GM04504 (cell line): ENCODE data around the gene SLC39A6.
"Not testable (repeated sequence)": the region's sequence is repeated elsewhere in the genome, so short reads cannot be mapped to it uniquely, and the experiment has no call there.

Experiments used
- DNase-seq: peaks from one replicate; pipeline ENCODE4 v3.0.0-alpha.2; 2012; ENCODE audit warnings: low read depth

SLC39A6 gene, protein sequence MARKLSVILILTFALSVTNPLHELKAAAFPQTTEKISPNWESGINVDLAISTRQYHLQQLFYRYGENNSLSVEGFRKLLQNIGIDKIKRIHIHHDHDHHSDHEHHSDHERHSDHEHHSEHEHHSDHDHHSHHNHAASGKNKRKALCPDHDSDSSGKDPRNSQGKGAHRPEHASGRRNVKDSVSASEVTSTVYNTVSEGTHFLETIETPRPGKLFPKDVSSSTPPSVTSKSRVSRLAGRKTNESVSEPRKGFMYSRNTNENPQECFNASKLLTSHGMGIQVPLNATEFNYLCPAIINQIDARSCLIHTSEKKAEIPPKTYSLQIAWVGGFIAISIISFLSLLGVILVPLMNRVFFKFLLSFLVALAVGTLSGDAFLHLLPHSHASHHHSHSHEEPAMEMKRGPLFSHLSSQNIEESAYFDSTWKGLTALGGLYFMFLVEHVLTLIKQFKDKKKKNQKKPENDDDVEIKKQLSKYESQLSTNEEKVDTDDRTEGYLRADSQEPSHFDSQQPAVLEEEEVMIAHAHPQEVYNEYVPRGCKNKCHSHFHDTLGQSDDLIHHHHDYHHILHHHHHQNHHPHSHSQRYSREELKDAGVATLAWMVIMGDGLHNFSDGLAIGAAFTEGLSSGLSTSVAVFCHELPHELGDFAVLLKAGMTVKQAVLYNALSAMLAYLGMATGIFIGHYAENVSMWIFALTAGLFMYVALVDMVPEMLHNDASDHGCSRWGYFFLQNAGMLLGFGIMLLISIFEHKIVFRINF

DNA sequence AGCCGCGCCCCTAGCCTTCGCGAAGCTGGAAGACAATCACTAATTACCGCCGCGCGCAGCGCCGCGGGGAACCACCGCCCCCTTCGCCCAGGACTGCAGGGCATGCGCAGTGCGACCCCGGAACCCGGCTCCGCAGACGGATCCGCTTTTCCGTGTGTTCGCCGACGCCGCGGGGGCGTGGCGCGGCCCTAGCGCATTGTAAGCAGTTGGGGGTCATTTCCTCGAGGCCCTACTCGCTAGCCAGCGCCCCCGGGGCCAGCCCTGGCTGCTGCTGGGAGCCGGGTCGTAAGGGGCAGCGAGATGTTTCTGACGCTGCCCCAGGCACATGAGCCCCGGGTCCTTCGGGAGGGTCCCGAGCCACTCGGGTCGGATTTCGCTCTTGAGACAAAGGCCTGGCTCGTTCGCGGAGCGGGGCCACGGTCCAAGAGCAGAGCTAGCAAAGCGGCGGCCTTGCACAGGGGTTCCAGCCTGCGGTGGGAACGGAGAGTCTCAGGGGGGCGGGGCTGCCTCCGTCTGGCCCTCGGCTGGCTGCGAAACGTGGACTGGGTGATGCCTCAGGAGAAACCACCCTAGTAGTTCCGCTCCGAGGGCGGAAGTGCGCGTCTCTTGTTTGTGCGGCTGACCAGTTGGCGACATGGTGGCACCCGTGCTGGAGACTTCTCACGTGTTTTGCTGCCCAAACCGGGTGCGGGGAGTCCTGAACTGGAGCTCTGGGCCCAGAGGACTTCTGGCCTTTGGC is at the start of gene SLC39A6, which contains the start of gene ELP2:
Gene SLC39A6 (minus strand): TSS at position 41 of the 739 bp plus-strand sequence. CDS start 2,333 bp downstream, outside the sequence.
Gene ELP2 (plus strand): TSS at position 600 of the 739 bp plus-strand sequence. CDS start 35 bp downstream, at position 635.
- peak; percentile 83 for DNase-seq

DNA sequence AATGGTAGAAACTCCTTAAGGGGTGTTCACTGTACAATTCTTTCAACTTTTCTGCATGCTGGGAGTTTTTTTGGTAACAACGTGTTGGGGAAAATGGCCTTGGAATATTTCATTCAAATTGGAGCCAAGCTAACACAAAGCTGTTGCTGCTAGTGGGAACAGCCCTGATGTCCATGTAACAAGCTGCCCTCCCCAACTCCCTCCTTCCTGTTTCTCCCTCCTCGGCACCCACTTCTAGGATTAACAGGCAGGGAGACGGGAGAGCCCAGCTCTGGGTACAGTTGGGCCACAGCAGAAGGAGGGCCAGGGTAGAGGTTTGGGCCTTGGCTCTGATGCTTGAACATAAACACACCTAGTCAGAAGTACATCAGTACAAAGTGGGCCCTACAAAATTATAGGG is 48.8 kb upstream of the SLC39A6 start:
- no peak for DNase-seq

DNA sequence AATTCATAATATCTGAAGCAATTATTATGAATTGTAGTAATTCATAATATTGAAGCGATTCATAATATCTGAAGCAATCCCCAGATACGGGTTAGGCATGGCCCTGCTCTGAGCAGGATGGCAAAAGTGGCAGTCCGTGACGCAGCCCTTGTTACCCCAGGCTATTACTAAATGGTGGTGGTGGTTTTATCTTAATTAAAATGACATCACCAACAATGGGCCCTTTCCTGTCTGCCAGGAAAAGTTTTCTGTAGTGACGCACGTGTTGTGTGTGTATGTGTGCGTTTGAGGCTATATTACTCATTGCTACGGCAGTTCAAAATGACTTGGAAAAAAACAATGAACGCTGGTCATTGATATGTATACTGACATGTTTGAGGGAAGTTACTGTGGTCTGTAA is 47.6 kb upstream of the SLC39A6 start:
- no peak for DNase-seq

DNA sequence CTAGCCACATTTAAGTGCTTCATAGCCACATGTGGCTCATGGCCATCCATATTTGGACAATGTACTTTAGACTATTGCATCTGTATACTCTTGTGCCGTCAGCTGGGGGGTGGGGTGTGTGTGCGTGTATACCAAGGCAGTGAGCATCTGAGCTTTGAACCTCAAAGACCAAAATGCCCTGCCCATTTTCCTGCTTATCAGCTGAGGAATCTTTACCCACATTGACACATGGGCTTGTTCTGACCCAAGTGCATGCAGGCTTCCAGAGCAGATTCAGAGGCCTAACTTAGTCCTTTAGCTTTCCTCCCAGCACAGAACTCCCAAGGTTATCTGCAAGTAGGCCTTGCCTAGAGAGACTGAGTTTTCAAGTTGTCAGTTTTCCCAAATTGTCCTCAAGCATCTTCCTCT is 47.0 kb upstream of the SLC39A6 start:
- no peak for DNase-seq

DNA sequence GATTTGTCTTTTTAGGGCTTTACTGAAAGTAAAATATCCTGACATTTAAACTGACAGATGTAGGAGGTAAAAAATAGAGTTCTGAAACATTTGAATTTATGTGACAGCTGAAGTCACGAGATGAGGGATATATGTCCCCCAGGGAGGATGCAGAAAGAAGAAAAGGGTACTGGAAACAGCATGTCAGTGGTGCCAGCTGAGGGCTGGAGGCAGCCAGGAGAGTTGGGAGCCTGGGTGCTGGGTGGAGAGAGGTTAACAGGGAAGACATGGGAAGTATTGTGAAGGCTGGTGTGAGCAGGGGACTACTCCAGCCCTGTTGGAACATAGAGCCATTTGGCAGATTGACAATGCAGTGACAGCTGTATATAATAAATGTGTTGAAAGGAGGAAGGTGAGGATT is 46.3 kb upstream of the SLC39A6 start:
- no peak for DNase-seq

DNA sequence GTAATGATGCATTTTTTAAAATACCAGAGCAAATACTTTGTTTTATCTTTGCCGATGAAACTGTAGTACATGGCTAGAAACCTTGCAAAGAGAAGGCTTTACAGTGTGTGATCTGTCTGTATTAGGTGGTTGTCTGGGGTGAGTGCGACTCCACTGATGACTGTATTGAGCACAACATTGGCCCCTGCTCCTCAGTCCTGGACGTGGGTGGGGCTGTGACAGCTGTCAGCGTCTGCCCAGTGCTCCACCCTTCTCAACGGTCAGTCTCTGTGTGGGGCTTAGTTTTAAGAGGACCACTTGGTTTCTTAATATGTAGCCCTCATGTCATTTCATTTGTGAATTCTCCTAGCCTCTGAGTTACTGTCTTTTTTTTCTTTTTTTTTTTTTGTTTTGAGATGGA is 40.8 kb upstream of the SLC39A6 start:
- no peak for DNase-seq

DNA sequence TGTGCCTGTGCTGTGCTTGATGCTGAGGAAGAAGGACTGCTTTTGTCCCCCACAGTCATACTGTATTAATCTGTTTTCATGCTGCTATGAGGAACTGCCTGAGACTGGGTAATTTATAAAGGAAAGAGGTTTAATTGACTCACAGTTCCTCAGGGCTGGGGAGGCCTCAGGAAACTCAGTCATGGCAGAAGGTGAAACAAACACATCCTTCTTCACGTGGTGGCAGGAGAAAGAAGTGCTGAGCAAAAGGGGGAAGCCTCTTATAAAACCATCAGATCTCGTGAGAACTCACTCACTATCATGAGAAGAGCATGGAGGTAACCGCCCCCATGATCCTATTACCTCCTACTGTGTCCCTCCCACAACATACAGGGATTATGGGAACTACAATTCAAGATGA is 39.2 kb upstream of the SLC39A6 start:
- DNase-seq = not testable (repeated sequence)

DNA sequence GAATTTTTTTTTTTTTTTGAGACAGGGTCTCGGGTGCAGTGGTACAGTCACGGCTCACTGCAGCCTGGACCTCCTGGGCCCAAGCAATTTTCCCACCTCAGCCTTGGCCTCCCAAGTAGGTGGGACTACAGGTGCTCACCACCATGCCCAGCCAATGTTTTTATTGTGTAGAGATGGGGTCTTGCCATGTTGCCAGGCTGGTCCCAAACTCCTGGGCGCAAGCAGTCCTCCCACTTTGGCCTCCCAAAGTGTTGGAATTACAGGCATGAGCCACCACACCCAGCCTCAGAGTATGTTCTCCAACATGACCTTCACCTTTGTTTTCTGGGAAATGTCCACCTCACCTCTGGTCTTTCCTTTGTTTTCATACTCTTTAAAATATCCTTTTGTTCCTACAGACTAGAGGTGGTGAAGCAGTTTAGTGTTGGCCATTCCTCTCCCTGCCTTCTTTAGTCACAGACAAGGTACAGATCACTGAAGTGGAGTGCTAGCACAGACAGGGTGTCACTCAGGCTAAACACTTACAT is 38.6 kb upstream of the SLC39A6 start:
- no peak for DNase-seq

DNA sequence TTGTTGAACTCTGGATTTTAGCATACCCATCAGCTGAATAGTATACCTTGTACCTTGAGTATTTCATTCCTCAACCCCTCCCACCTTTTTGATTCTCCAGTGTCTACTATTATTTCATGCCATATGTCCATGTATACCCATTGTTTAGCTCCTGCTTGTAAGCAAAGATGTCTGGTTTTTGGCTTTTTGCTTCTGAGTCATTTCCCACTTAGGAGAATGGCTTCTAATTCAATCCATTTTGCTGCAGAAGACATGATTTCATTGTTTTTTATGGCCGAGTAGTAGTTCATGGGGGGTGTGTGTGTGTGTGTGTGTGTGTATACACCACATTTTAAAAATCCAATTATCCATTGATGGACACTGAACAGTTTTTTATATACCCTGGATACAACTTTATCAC is 33.8 kb upstream of the SLC39A6 start:
- no peak for DNase-seq

DNA sequence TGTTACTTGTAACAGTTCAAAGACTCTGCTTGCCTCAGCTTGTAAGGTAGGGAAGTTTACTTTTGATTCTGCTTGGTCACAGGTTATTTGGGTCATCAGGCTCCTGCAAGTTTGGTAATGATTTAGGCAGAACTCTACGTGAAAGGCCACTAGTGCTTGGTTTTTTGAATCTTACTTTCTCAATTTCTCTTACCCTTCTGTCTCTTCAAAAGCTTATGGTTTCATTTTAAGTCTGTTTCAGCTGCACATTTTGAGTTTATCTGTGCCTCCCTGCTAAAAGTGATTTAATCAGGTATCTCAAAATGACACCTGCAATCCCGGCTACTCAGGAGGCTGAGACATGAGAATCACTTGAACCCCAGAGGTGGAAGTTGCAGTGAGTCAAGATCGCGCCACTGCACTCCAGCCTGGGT is 31.8 kb upstream of the SLC39A6 start:
- no peak for DNase-seq

DNA sequence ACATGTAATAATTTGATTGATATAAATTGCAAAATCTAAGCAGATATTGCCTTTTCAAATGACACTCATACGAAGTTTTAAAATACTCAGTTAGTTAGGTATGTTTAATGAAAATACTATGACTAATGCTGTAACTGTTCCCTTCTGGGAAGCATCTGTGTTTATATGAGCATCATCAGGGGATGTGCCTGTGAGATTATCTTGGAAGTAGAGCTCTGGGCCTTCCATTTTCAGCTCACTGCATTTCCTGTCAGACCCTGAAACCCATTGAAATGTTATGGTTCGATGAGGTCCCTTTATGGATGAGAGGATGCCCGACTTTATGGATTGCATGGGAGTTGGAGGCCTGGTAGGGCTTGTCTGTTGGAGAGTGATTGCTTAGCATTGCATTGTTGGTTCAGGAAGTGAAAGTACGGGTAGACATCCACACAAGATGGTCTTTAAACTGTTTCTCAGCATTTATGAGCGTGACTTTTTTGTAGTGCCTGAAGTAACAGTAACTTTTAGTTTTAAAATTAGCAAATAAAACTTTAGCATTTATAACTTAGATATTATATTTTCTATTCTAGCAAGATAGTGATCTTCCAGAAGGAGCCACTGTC is 29.2 kb upstream of the SLC39A6 start:
- DNase-seq = no peak

DNA sequence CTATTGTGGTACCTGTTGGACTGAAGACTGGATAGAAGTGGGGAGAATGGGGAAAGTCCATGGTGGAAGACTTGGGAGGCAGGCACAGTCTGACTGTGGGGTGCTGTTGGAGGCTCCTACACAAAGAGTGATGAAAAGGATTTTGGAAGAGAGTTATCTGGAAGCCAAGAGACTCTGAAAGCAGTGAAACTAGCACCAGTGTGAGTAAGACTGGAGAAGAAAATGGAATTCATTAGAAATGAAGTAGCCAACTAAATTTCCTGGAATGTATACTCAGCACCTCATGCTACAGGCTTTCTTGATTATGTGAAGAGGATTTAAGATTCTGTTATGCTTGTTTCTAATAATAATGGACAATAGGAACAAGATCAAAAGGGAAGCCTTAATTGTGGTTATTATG is 28.3 kb upstream of the SLC39A6 start:
- DNase-seq = no peak

DNA sequence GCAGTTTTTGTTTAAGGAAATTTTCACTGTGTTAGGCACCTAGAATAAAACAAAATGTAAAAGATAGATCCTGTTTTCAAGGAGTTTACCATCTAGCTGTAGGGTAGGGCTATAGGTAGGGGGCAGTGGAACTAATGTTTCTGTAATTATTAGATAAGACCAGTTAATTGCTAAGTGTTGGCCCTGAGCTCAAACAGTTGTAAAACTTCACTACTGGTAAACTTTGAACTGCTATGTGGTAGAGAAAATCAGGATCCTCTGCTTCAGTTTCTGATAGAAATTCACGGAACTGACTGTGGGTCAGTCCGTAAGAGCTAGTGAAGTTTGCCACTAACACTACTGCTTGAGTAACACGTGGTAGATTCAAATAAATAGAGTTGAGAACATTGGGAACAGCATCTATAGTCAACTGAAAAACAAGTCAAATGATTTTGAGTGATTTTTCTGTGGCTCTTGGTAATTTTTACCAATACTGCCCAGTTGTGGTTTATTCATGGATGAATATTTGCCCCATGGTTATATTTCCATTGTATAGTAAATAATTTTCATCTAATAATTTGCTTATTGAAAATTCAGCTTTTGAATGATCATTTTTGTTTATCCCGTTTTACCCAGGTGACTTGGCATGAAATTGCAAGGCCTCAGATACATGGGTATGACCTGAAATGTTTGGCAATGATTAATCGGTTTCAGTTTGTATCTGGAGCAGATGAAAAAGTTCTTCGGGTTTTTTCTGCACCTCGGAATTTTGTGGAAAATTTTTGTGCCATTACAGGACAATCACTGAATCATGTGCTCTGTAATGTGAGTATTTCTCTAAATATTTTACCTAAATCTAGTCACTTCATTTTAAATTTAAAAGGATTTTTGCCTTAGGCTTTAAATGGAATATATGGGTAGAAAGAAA is 27.0 kb upstream of the SLC39A6 start:
- DNase-seq = no peak

DNA sequence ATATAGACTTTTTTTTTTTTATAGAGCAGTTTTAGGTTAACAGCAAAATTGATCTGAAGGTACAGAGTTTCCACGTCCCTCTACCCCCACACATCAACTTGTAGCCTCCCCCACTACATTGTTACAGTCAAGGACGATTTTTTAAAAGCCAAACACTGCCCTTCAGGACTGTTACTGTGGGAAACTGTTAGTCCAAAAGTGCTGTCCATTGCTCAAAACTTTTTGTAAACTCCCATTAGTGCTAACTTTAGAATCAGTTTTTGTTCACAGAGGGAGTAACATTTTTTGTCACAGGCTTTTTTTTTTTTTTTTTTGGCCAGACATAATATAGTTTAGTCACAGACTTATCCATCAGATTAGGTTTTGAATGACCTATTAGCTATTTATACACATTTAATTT is 24.6 kb upstream of the SLC39A6 start:
- DNase-seq = no peak

DNA sequence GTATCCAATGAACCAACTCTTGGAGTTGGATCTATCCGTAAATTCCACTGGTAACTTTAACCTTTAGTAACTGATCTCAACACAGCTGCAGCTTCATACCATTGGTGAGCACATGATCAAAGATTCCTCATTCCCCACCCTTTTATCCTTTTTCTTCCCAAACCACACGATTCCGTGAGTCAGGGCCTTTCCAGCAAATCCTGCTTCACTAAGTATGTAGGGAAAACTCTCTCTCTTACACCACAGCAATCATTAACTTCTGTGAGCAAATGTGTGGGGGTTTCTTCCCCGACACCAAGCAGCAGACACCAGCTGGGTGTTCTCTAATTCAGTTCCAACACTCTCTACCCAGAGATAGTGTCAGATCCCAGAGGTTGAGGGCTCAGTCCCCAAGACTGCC is 24.1 kb upstream of the SLC39A6 start:
- DNase-seq = peak; percentile 75

DNA sequence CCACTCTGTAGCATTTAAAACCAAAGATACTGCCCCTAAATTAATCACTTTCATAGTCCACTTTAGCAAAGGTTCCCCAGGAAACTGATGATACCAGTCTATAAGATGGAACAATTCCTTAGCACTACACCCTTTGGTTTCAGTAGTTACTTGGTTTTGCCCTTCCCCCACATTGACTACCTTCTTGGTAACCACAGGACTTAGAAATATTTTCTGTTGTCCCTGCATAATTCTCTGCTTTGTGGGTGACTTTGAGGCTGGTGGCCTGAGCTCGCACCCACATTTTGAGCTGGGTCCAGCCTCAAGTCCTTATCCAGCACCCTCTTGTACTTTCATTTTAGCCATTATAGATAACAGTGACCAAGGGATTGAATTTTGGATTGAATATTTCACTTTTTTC is 23.6 kb upstream of the SLC39A6 start:
- DNase-seq = no peak

DNA sequence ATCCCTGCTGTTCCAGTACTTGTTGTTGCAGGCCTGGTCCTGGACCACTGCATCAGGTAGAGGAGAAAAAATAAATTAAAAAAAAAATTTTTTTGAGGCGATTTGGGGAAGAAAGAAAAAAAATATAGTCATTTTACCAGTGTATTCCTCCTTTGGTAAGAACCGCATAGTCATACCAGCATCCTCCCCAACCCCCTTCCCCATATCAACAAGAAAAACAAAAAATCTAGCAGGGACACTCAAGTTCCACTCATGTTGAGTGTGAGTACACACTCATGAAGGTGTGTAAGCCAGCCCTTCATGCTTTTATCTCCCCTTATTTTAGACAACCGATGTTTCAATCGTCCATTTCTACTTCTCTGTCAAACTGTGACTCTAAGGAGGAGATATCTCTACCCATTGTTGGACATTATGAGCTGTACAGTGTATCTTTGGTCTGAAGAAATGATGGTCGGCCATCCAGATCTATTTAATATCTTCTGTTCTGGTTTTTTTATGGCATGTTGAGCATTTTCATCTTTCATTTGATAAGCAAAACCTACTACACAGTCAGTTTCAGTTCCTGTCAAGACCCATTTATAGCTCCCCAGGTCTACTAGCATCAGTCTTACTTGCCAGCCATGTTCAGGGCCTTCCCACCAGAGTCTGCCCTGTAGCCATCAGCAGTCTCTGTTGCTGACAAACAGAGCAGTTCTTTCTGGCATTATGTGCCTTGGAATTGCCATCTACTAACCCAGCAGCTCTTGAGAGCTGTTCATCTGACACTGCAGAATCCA is 20.6 kb upstream of the SLC39A6 start:
- DNase-seq = no peak

DNA sequence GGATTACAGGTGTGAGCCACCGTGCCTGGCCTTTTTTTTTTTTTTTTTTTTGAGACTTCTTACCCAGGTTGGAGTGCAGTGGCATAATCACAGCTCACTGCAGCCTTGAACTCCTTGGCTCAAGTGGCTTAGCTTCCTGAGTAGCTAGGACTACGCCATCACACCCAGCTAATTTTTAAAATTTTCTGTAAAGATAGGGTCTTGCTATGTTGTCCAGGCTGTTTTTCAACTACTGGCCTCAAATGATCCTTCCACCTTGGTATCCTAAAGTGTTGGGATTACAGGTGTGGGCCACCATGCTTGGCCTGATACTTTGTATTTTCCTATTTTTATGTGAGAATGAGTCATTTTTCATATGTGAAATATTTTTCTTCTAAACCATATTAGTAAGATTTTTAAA is 14.3 kb upstream of the SLC39A6 start:
- no peak for DNase-seq

DNA sequence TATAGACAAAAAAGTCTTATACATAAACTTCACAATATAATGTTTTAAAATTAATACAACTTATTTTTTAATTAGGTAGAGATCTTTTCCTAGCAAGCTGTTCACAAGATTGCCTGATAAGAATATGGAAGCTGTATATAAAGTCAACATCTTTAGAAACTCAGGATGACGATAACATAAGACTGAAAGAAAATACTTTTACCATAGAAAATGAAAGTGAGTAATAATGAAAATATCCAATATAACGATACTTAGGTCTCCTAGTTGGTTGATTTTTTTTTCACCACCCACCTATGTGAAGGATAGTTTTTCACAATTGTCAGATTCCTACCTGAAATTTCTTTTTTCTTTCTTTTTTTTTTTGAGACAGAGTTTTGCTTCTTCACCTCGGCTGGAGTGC is 13.6 kb upstream of the SLC39A6 start:
- DNase-seq = no peak

DNA sequence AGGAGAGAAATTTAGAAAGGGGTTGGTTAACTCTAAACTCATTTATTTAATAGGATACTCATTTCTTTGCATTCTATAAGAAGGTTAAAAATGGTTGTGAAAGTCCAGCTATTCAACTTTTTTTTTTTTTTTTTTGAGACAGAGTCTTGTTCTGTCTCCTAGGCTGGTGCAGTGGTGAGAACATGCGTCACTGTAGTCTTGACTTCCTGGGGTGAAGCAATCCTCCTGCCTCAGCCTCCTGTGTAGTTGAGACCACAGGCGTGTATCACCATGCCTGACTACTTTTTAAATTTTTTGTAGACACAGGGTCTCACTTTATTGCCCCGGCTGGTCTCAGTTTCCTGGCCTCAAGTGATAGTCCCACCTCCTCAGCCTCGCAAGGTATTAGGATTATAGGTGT is 12.4 kb upstream of the SLC39A6 start:
- DNase-seq = no peak
